ENCODE measurements around the gene HPSE. TPM values are rescaled to one million over a fixed set of nuclear protein-coding genes. Genes with fewer than 3 reads are reported as not detected.

HPSE gene
- total and polyA plus RNA-seq, 2 of the 13 experiments (the other 11 are each of a cell fraction or from before 2014, with no cell fraction given), result not detected

DNA sequence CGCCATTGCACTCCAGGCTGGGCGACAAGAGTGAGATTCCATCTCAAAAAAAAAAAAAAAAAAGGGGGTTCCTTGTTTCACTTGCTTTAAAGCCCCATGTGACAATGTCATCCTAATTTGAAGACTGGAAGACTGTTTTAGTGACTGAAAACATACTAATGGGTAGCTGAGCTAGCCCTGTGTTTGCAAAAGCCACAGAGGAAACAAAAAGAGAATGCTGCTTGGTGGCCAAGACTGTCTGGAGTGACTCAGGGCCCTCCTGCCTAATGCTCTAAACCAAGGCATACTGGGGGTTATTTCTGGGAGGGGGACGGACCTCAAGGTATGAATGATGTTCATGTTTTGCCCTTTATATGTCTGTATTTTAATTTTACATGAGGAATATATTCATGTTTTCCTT lies 16.0 kb downstream of the HPSE start:
- no peak overlapping the region for H2AFZ ChIP-seq (ENCODE audit: low read length)
- no peak overlapping the region for H3K4me3 ChIP-seq (replicated peaks in 1 of 3; ENCODE audit: insufficient read depth in 1 of 3, low read depth in 2 of 3, low read length in 3 of 3)
- no peak overlapping the region for H3K27ac ChIP-seq (ENCODE audit: extremely low read length, insufficient read depth, low read length)
- no peaks in the 10 kb centered on the region for H4K20me1 ChIP-seq (ENCODE audit: insufficient read depth, low read length)
- H3K79me2 ChIP-seq (ENCODE audit: insufficient read depth, low read length), result no peaks in the 10 kb centered on the region
- in situ Hi-C loops (cut with HindIII; ENCODE audit: extremely low pct_ligation_motif_present, low pct_unique_long_range_greater_than_20kb), result no loop called here
- ATAC-seq, result no peak
- no peak for FAIRE-seq
- H3K9ac ChIP-seq (ENCODE audit: insufficient read depth, low read depth, low read length), result no peak overlapping the region
- H3K4me2 ChIP-seq (ENCODE audit: low read depth, low read length), result no peak overlapping the region
- POLR2A ChIA-PET, result no interaction called here
- no peak for DNase-seq (ENCODE audit: low spot score)
- intact Hi-C loops (cut with micrococcal nuclease; ENCODE audit: unreplicated experiment), result no loop called here
- H3K9me3 ChIP-seq (ENCODE audit: low read length), result no peaks in the 10 kb centered on the region
- no peaks in the 10 kb centered on the region for H3K36me3 ChIP-seq (replicated peaks in 1 of 2; ENCODE audit: control insufficient read depth in 1 of 2, insufficient read depth in 2 of 2, low read length in 2 of 2)
- CTCF ChIA-PET (ENCODE audit: low intra/inter-chr PET ratio, low total read pairs), result no interaction called here
- no TSS peak for BruUV-seq (replicated peaks)
- peaks cover 16% of the 10 kb centered on the region for H3K4me1 ChIP-seq (ENCODE audit: insufficient read depth, low read length)
- no peaks in the 10 kb centered on the region for H3K27me3 ChIP-seq (ENCODE audit: control insufficient read depth in 1 of 2, insufficient read depth in 2 of 2, low read length in 2 of 2)
- TF ChIP-seq ZNF619 (CRISPR knock-in tag; IDR thresholded peaks at IDR 0.05) (no peak), ZBTB20 (CRISPR knock-in tag; IDR thresholded peaks at IDR 0.05; ENCODE audit: borderline replicate concordance, low read depth) (no peak), CBFB (CRISPR knock-in tag; IDR thresholded peaks at IDR 0.05) (no peak), JUNB (CRISPR knock-in tag; IDR thresholded peaks at IDR 0.05; ENCODE audit: borderline replicate concordance) (no peak), RNF2 (conservative IDR thresholded peaks at IDR 0.05; ENCODE audit: low read depth) (no peak)
- TF ChIP-seq, protein P1, sequence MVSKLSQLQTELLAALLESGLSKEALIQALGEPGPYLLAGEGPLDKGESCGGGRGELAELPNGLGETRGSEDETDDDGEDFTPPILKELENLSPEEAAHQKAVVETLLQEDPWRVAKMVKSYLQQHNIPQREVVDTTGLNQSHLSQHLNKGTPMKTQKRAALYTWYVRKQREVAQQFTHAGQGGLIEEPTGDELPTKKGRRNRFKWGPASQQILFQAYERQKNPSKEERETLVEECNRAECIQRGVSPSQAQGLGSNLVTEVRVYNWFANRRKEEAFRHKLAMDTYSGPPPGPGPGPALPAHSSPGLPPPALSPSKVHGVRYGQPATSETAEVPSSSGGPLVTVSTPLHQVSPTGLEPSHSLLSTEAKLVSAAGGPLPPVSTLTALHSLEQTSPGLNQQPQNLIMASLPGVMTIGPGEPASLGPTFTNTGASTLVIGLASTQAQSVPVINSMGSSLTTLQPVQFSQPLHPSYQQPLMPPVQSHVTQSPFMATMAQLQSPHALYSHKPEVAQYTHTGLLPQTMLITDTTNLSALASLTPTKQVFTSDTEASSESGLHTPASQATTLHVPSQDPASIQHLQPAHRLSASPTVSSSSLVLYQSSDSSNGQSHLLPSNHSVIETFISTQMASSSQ (IDR thresholded peaks at IDR 0.05; ENCODE audit: low read depth), result no peak
- TF ChIP-seq, protein P1 (CRISPR knock-in tag; IDR thresholded peaks at IDR 0.05; ENCODE audit: borderline replicate concordance), result no peak
- WGBS (ENCODE audit: low lambda C conversion rate), result 54% methylated on average over 3 of the region's 3 CpGs

All from HepG2 (cell line).